Stimulated activated CD4-positive, alpha-beta T cell treated with anti-CD3 and anti-CD28 coated beads, Interleukin-2, amount 100 ng/mL, for 48 hours (primary cell): ENCODE data around the gene LTBP2.

Experiments used
- DNase-seq, 2 donors: peaks; one replicate each; pipeline ENCODE4 v3.0.0-alpha.2; 2020

LTBP2 gene

GRCh38 chr14:74503291-74503937 lies 108.6 kb downstream of the LTBP2 start:
- DNase-seq: no peak

- no peak for DNase-seq
Observed at GRCh38 chr14:74502236-74503019, 109.6 kb downstream of the LTBP2 start.

- DNase-seq: no peak
Observed at GRCh38 chr14:74501691-74502090, 110.3 kb downstream of the LTBP2 start.

DNA sequence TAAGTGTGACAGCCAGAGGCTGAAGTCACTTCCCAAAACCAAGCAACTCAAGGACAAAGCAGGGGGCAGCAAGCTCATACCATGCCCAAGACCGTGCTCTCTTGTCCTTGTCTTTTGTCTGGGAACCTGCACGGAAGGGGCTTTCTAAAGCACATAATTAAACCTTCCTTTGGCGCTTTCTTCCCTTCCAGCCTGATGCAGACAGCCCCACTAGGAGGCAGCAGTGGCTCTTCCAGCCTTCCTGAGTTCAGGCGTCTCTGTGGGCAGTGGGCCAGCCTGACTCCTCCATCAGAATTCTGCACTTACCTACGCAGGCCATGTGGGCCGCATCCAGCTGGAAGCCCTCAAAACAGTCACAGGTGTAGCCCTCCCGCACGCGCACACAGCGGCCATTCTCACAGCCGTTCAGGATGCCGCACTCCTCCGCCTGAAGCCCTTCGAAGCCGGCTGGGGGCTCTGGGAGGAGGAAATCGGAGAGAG lies 110.9 kb downstream of the LTBP2 start:
- DNase-seq: no peak

GRCh38 chr14:74500417-74501134 lies 111.5 kb downstream of the LTBP2 start:
- DNase-seq: no peak

DNA sequence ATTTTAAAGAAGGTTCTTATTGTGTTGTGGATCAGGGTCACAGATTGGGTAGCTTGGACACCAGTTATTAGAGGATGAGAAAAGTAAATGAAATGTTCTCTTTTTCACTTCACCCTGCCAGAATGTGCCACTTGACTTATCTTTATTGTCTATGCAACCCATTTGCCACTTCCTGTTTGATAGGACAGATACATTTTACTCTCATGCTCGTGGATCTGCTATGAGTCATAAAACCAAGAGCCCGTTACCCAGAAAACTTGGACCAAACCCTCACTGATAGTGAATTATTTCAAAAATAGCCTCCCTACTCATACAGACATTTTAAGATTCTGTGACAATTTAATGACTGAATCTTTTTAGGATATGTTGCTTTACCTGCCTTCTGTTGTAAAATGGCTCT lies 116.7 kb downstream of the LTBP2 start:
- DNase-seq: no peak

GRCh38 chr14:74493343-74494261 lies 118.4 kb downstream of the LTBP2 start, which contains the start of gene ISCA2:
TSS of gene ISCA2 (plus strand) at chr14:74493765. CDS start at chr14:74493775, 10 bp downstream.
- peak; percentile 99 for DNase-seq

DNA sequence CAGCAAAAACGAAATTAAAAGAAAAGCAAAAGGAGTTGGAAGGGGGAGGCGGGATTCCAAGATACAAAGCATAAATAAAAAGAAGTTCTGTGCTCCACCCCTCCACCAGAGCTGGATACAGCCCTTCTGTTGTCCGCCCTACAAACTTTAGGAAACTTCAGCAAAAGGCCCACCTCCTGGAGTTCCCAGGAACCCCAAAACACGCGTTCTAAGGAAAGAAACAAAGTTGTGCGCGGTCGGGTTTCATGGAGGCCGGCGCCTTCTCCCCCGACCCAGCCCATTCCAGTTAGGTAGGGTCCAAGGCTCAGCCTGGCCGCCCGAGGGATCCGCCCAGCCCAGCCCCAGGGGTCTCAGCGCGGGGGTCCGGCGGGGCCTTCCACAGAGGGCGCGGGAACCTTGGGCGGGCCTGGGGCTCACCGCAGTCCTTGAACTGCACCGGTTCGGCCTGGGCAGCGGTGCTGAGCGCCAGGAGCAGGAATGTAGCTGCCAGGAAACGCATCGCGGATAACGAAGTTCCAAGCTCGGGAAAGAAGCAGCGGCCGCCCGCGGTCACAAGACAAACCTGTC lies 119.2 kb downstream of the LTBP2 start, which contains the start of gene NPC2:
TSS of gene NPC2 (minus strand) at position 530 of the 567 bp plus-strand sequence. CDS start at position 499, 31 bp downstream.
- no peak for DNase-seq

DNA sequence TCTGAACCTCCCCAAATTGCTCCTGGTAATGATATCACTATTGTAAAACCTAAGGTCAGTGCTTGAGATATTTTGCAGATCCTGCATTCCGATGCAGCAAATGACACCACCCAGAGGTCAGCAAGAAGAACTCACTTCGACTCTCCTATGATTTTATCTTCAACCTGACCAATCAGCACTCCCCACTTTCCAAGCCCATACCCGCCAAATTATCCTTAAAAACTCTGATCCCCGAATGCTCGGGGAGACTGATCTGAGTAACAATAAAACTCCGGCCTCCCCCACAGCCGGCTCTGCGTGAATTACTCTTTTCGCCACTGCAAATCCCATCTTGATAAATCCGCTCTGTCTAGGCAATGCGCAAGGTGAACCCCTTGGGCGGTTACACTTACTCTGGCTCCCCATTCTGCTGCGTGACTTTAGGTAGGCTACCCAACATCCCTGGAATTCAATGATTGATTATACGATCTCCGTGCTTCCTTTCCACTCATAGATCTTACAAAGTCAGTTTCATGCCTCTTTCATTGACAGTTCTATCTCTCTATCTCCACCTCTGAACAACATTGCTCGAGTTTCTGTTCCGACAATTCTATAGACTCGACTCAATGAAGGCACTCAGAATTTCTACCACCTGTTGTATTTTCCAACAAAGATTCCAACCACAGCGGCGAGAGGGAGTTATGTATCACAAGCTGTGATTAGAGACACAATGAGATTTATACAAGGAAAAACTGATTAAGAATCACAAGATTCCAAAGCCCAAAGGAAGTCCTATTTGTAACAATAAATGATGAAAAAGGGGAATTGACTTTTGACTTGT lies 119.9 kb downstream of the LTBP2 start:
- no peak for DNase-seq

DNA sequence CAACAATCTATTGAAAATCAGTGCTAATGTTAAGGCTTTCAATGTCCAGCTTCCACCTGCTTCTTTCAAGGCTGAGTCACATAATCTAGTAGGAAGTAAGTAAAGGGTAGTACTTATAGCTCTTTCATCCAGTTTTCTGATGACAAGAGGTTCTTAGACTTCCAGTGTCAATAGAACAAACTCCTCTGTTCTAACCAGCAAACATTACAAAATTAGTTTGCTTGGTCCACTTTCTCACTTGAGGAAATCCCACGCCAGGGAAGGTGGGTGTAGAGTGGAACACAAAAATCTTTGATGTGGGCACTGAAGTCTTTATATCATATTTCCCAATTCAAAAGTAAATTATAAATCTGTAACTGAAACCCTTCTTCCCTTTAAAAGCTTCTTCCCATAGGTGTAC lies 121.6 kb downstream of the LTBP2 start:
- no peak for DNase-seq

DNA sequence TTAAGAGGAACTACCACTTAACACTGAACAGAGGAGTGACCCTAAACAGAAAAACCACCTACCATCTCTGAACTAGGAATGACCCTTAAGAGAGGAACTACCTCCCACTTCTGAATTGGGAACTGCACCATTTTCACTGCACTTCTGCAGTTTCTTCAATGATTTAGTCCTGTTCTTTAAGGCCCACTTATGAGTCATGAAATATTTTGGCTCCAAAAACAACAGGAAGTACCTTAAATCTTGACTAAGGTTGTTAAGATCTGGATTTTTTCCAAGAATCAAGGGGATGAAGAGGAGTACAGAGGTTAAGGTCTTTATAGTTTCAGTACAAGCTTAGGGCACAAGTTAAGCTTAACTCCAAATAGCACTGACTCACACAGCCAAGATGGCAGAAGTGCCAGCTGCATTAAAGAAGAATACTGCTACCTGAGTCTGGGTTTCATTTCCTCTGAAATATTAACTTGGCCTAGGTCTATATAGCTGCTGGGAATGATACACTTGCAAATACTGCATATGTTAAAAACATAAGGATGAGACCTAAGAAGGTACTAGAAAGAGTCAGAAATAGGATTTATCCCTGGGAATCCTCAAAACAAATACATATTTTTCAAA lies 123.1 kb downstream of the LTBP2 start:
- no peak for DNase-seq

- DNase-seq: no peak
Observed at GRCh38 chr14:74486164-74486563, 125.9 kb downstream of the LTBP2 start.

- no peak for DNase-seq
Observed at GRCh38 chr14:74483321-74483720, 128.7 kb downstream of the LTBP2 start.

DNA sequence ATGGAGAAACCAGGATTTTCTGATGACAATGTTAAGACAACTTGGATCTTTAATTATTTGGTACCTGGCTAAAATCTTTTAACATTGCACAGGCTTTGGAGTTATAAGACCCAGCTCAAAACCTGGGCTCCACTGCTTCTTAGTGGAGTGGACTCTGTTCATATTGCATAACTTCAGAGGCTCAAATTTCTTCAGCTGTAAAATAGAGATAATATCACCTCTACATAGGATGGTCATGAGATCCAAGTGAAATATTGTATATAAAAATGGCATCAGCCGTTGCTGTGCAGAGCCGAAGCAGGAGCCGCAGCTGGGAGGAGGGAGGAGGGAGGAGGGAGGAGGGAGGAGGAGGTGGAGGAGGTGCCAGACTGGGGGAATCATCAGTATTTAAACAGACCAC lies 129.5 kb downstream of the LTBP2 start:
- no peak for DNase-seq

DNA sequence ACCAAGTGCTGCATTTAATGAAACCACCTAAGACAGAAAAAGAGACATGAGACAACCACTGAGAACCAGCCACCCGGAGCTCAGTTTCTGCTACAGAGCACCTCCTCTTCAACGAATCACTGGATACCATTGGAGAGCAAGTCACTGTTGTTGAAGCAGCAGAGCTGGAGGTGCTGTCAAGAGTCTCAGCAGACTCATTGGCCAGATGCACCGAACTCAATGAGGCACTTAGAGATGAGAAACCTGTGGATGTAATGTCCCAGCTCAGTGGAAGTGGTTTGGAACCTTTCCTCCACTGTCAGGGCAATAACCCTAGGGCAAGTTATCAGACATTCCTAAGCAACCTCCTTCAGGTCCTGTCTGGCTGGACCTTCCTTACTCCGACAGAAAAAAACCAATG lies 132.0 kb downstream of the LTBP2 start:
- DNase-seq: no peak

GRCh38 chr14:74478996-74479635 lies 132.9 kb downstream of the LTBP2 start:
- no peak for DNase-seq

GRCh38 chr14:74476607-74477006 lies 135.4 kb downstream of the LTBP2 start:
- DNase-seq: no peak

DNA sequence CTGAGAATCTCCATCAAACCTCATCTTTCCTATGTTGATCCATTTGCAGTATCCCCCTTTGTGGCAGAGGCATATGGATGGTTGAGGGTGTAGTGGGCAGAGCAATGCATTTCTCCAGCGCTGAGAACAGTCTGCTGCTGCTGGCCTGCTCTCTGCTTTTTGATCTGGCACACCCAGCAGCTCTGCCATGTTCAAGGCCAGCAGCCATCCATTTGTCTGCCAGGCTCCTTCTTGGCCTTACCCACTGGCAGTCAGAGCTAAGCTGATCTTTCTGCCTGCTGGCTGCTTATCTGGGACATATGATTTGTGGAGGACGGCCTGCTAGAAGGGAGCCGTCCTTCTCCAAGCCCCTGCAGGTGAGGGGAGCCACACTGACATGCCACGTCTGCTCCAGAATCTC lies 135.9 kb downstream of the LTBP2 start:
- no peak for DNase-seq

DNA sequence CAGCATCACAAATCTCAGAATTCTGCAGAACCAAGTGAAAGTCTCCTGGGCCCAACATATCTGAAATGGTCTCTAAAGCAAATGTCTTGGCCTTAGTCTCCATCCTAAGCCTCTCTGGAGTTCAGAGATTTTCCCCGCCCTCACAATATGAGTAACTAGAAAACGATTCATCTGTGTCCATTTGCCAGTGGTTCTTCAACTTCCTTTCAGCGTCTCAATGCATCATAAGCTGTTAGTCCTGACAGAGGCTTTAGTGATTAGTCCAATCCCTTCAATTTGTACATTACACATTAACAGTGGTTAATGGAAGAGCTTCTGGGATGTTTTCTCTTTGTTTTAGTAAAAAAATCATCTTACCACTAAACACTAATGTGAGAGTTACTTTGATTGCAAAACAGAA lies 136.4 kb downstream of the LTBP2 start:
- DNase-seq: no peak

GRCh38 chr14:74474376-74474775 lies 137.7 kb downstream of the LTBP2 start:
- no peak for DNase-seq
